ENCODE measurements around the gene SEMA6B.

Gene SEMA6B

DNA sequence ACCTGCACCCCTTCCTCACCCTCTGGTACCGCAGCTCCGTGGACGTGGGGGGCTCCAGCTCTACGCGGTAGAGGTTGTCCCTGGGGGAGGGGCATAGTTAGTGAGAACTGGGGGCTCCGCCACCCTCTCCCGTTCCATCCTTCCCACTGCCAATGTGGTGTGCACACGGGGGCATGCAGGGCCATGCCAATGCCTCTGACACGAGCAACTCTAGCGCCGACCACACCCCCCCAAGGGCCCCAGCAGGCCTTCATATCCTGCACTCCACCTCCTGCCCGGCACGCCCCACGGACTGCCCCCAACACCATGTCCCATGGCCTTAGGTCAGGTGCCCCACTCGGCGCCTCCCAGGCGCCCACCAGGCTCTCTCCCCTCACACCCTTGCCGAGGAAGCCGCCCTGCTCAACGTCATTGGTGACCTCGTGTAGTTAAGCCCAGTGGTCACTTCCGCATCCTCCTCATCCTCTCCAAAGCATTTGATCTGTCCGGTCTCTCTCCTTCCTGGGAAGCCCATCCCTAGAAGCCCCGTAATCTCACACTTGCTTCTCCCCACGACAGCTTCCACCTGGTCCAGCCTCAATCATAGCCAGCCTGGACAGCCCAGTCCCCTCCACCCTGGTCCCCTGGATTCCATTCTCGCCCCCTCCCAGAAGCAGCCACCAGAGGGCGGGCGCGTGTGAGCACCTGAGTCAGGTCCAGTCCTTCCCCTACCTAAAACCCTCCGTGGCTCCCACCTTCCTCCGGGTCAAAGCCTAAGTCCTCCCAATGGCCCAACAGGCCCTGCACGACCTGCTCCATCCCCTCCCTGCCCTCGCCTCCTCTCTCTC is 2.1 kb downstream of the SEMA6B start:
- no peak for DNase-seq
- Histone ChIP-seq H3K27me3 (peaks cover 0 to 36% of the 10 kb centered on the region in 2 donors), H3K9me3 (no peaks in the 10 kb centered on the region), H3K27ac (no peak overlapping the region), H3K4me3 (no peak overlapping the region), H3K36me3 (no peaks in the 10 kb centered on the region), H3K4me1 (no peaks in the 10 kb centered on the region)
- intact Hi-C loops (cut with DNase I; ENCODE audit: low total_unique reads), result loop anchor here (5.0 kb wide), 1 partner anchor 80 kb away; the partner anchor contains the start of gene TNFAIP8L1
- TF ChIP-seq, protein P1, sequence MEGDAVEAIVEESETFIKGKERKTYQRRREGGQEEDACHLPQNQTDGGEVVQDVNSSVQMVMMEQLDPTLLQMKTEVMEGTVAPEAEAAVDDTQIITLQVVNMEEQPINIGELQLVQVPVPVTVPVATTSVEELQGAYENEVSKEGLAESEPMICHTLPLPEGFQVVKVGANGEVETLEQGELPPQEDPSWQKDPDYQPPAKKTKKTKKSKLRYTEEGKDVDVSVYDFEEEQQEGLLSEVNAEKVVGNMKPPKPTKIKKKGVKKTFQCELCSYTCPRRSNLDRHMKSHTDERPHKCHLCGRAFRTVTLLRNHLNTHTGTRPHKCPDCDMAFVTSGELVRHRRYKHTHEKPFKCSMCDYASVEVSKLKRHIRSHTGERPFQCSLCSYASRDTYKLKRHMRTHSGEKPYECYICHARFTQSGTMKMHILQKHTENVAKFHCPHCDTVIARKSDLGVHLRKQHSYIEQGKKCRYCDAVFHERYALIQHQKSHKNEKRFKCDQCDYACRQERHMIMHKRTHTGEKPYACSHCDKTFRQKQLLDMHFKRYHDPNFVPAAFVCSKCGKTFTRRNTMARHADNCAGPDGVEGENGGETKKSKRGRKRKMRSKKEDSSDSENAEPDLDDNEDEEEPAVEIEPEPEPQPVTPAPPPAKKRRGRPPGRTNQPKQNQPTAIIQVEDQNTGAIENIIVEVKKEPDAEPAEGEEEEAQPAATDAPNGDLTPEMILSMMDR (IDR thresholded peaks at IDR 0.05), result no peak

DNA sequence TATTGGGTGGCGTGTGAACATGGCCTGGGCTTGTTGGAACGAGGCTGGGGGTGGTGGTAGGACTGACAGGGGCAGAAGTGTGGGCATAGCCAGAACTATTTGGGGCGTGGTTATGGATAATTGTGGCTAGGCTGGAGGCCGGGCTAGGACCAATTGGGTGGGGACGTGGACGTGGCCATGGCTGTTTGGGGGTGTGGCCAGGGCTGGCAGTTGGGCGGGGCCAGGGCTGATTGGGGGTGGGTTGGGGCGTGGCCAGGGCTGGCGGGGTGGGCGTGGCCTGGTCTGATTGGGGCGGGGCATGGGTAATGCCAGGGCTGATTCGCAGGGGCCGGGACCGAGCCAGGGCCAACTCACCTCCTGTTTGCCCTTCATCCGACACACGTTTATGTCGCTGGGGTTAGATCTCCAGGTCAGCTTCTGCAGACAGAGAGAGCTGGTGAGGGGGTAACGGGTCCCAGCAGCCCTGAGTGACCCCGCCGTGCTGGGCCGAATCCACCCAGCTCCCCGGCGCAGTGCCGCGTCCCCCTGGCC is 2.8 kb downstream of the SEMA6B start:
- Histone ChIP-seq H3K4me3 (no peak overlapping the region), H3K27me3 (peaks cover 0 to 43% of the 10 kb centered on the region in 2 donors), H3K27ac (no peak overlapping the region), H3K36me3 (no peaks in the 10 kb centered on the region), H3K4me1 (no peaks in the 10 kb centered on the region), H3K9me3 (no peaks in the 10 kb centered on the region)
- DNase-seq, result no peak
- intact Hi-C loops (cut with DNase I; ENCODE audit: low total_unique reads), result loop anchor here (5.0 kb wide), 1 partner anchor 81 kb away; the partner anchor contains the start of gene TNFAIP8L1
- TF ChIP-seq, protein P1 (IDR thresholded peaks at IDR 0.05), result no peak

DNA sequence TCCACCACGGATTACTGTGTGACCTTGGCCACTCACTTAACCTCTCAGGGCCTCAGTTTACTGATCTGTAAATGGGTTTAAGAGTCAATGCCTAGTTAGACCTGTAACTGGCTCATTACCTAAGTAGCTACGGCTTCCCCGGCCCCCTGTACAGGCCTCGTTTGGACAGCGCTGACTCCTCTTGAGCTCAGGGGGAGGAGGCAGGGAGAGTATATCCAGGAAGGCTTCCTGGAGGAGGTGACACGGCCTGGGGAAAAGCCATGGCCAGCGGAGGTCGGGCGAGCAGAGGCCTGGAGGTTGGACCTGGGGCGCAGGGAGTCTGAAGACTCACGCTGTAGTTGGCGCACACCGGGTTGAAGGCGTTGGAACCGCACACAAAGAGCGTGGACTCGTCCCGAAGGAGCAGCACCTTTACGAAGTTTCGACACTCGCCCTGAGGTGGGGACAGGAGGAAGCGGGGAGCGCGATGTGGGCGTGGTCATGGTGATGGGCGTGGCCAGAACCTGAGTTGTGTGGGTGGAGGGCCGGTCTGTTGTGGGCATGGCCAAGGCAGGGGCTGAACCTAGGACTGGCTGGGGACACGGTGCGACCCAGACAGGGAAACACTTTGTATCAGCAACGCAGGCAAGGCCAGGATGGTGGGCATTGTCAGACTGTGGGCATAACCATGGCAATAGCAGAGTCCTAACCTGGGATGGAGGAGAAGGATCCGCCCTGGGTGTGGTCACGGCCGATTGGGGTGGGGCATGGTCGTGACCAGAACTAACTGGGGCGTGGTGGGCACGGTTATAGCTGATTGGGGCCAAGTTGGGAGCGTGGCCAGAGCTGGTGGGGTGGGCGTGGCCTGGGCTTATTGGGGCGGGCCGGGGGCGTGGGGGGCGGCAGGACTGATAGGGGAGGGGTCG is 3.6 kb downstream of the SEMA6B start:
- Histone ChIP-seq H3K4me3 (no peak overlapping the region), H3K4me1 (no peaks in the 10 kb centered on the region), H3K27ac (no peak overlapping the region), H3K27me3 (peaks cover 0 to 50% of the 10 kb centered on the region in 2 donors), H3K9me3 (no peaks in the 10 kb centered on the region), H3K36me3 (no peaks in the 10 kb centered on the region)
- TF ChIP-seq, protein P1 (IDR thresholded peaks at IDR 0.05), result no peak
- intact Hi-C loops (cut with DNase I; ENCODE audit: low total_unique reads), result loop anchor here (5.0 kb wide), 1 partner anchor 81 kb away; the partner anchor contains the start of gene TNFAIP8L1
- no peak for DNase-seq

DNA sequence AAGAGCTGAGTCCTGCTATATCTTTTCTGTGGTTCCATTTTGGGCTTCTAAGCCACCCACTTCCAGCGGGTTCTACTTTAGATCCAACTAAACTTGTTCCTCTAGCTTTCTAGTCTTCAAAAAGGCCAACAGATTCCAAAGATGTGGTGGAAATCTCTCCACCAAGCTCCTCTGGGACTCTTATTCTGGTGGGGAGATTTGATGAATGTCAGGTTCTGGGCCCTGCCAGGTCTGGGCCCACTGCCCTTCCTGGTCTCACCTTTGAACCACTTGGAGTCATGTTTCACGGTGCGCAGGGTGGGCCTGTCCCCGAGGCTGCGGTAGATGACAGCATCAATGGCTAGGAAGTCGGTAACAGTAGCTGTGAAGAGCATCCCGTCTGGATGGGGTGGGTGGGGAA is 4.8 kb downstream of the SEMA6B start:
- TF ChIP-seq, protein P1 (IDR thresholded peaks at IDR 0.05), result no peak
- Histone ChIP-seq H3K27me3 (peaks cover 0 to 59% of the 10 kb centered on the region in 2 donors), H3K4me1 (no peaks in the 10 kb centered on the region), H3K4me3 (no peak overlapping the region), H3K36me3 (no peaks in the 10 kb centered on the region), H3K9me3 (no peaks in the 10 kb centered on the region), H3K27ac (no peak overlapping the region)
- no peak for DNase-seq
- intact Hi-C loops (cut with DNase I; ENCODE audit: low total_unique reads), result loop anchor here (5.0 kb wide), 1 partner anchor 83 kb away; the partner anchor contains the start of gene TNFAIP8L1

DNA sequence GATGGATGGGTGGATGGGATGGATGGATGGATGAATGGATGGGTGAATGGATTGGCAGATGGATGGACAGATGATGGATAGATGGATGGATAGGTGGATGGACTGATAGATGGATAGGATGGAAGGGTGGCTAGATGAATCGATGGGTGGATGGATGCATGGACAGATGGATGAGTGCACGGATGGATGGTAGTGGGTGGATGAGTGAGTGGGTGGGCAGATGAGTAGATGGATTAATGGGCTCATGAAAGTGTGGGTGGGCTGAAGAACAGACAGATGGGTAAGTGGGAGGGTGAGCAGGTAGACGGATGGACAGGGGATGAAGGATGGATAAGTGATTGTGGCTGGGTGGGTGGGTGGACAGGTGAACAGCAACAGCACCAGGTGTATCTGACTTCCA is 5.7 kb downstream of the SEMA6B start:
- peaks cover 0 to 54% of the 10 kb centered on the region in 2 donors for H3K27me3 ChIP-seq
- no peaks in the 10 kb centered on the region for H3K4me1 ChIP-seq
- no peaks in the 10 kb centered on the region for H3K9me3 ChIP-seq
- H3K4me3 ChIP-seq, result no peak overlapping the region
- H3K36me3 ChIP-seq, result no peaks in the 10 kb centered on the region
- TF ChIP-seq, protein P1 (IDR thresholded peaks at IDR 0.05), result no peak
- intact Hi-C loops (cut with DNase I; ENCODE audit: low total_unique reads), result no loop called here
- H3K27ac ChIP-seq, result no peak overlapping the region
- DNase-seq, result no peak

Measured in tibial artery (tissue), 4 donors.